ENCODE results near the gene HMMR. TPM values are rescaled to one million over a fixed set of nuclear protein-coding genes. Genes with fewer than 3 reads are reported as not detected.

Gene HMMR
- polyA plus RNA-seq, 1 donor (not counting 4 experiments of a cell fraction or from before 2014, with no cell fraction given), result 16.2 TPM

DNA sequence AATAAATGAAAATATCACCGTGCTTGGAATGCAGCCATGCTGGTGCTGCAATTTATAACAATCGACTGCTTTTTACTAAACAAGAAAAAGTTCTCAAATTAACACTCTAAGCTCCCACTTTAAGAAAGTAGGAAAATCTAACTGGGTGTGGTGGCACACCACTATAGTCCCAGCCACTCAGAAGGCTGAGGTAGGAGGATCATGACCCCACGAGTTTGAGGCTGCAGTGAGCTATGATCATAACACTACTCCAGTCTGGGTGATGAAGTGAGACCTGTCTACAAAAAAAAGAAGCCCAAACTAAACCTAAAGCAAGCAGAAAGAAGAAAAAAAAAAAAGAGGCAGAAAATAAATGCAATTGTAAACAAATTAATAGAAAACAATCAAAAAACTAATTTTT, 12.6 kb upstream of the HMMR start:
- no peak overlapping the region for H3K4me3 ChIP-seq (ENCODE audit: control insufficient read depth in 2 of 3, extremely low read depth in 1 of 3, insufficient read depth in 2 of 3, low read depth in 1 of 3, low read length in 3 of 3)
- no peak overlapping the region for H3K9ac ChIP-seq (ENCODE audit: control insufficient read depth, extremely low read depth, insufficient read depth, low read length)
- no peaks in the 10 kb centered on the region for H3K4me1 ChIP-seq (ENCODE audit: control insufficient read depth, extremely low read depth, insufficient read depth, low read length)
- DNase-seq (ENCODE audit: low read depth, low spot score) (no peak), FAIRE-seq (no peak)
- H3K27ac ChIP-seq (ENCODE audit: control insufficient read depth, insufficient read depth, low read length), result no peak overlapping the region
- no peaks in the 10 kb centered on the region for H3K9me3 ChIP-seq (ENCODE audit: control insufficient read depth, low read depth, low read length)
- H2AFZ ChIP-seq (ENCODE audit: control insufficient read depth, low read length), result no peak overlapping the region
- H4K20me1 ChIP-seq (ENCODE audit: control insufficient read depth, extremely low read depth, insufficient read depth, low read length), result no peaks in the 10 kb centered on the region
- H3K79me2 ChIP-seq (ENCODE audit: control insufficient read depth, insufficient read depth, low read length), result no peaks in the 10 kb centered on the region
- TF ChIP-seq EZH2 (IDR thresholded peaks at IDR 0.05; ENCODE audit: low read length) (no peak), CTCF (optimal IDR thresholded peaks at IDR 0.05 in 1 of 3, IDR thresholded peaks at IDR 0.05 in 1 of 3, conservative IDR thresholded peaks at IDR 0.05 in 1 of 3; ENCODE audit: extremely low read depth in 1 of 3, insufficient read depth in 2 of 3, low read length in 3 of 3) (no peak)
- H3K9me1 ChIP-seq (ENCODE audit: control insufficient read depth, extremely low read depth, insufficient read depth, low read length), result no peaks in the 10 kb centered on the region
- no peaks in the 10 kb centered on the region for H3K27me3 ChIP-seq (ENCODE audit: control insufficient read depth, extremely low read depth, insufficient read depth, low read length)
- peaks cover 10 to 15% of the 10 kb centered on the region in 2 experiments for H3K36me3 ChIP-seq (ENCODE audit: control insufficient read depth in 2 of 2, extremely low read depth in 1 of 2, insufficient read depth in 2 of 2, low read length in 2 of 2)
- H3K4me2 ChIP-seq (ENCODE audit: control insufficient read depth, extremely low read depth, insufficient read depth, low read depth, low read length), result no peak overlapping the region
- dilution Hi-C loops (cut with MboI; ENCODE audit: extremely low pct_ligation_motif_present, low sequenced_read_pairs), result no loop called here

GRCh38 chr5:163448491-163448890, 11.9 kb upstream of the HMMR start:
- Histone ChIP-seq H3K27me3 (ENCODE audit: control insufficient read depth, extremely low read depth, insufficient read depth, low read length) (no peaks in the 10 kb centered on the region), H3K36me3 (ENCODE audit: control insufficient read depth in 2 of 2, extremely low read depth in 1 of 2, insufficient read depth in 2 of 2, low read length in 2 of 2) (peaks cover 9 to 15% of the 10 kb centered on the region in 2 experiments), H3K9me3 (ENCODE audit: control insufficient read depth, low read depth, low read length) (no peaks in the 10 kb centered on the region), H3K4me3 (ENCODE audit: control insufficient read depth in 2 of 3, extremely low read depth in 1 of 3, insufficient read depth in 2 of 3, low read depth in 1 of 3, low read length in 3 of 3) (no peak overlapping the region), H3K79me2 (ENCODE audit: control insufficient read depth, insufficient read depth, low read length) (no peaks in the 10 kb centered on the region), H3K9ac (ENCODE audit: control insufficient read depth, extremely low read depth, insufficient read depth, low read length) (no peak overlapping the region), H4K20me1 (ENCODE audit: control insufficient read depth, extremely low read depth, insufficient read depth, low read length) (no peaks in the 10 kb centered on the region), H3K4me1 (ENCODE audit: control insufficient read depth, extremely low read depth, insufficient read depth, low read length) (no peaks in the 10 kb centered on the region), H3K27ac (ENCODE audit: control insufficient read depth, insufficient read depth, low read length) (no peak overlapping the region), H2AFZ (ENCODE audit: control insufficient read depth, low read length) (no peak overlapping the region), H3K4me2 (ENCODE audit: control insufficient read depth, extremely low read depth, insufficient read depth, low read depth, low read length) (no peak overlapping the region), H3K9me1 (ENCODE audit: control insufficient read depth, extremely low read depth, insufficient read depth, low read length) (no peaks in the 10 kb centered on the region)
- no peak for FAIRE-seq
- no peak for TF ChIP-seq EZH2 (IDR thresholded peaks at IDR 0.05; ENCODE audit: low read length)
- TF ChIP-seq CTCF (optimal IDR thresholded peaks at IDR 0.05 in 1 of 3, IDR thresholded peaks at IDR 0.05 in 1 of 3, conservative IDR thresholded peaks at IDR 0.05 in 1 of 3; ENCODE audit: extremely low read depth in 1 of 3, insufficient read depth in 2 of 3, low read length in 3 of 3), result no peak
- no peak for DNase-seq (ENCODE audit: low read depth, low spot score)
- dilution Hi-C loops (cut with MboI; ENCODE audit: extremely low pct_ligation_motif_present, low sequenced_read_pairs), result no loop called here
